Stimulated activated CD4-positive, alpha-beta T cell treated with anti-CD3 and anti-CD28 coated beads, Interleukin-4, amount 100 ng/mL, for 48 hours (primary cell): ENCODE measurements around the gene CACNG1.
"Not testable (repeated sequence)": the region's sequence is repeated elsewhere in the genome, so short reads cannot be mapped to it uniquely, and the experiment has no call there.

Source experiments
- DNase-seq, 2 donors: peaks; one replicate each; pipeline ENCODE4 v3.0.0-alpha.2; 2020; ENCODE audit warnings: low read depth in 2 of 2

The CACNG1 gene

DNA sequence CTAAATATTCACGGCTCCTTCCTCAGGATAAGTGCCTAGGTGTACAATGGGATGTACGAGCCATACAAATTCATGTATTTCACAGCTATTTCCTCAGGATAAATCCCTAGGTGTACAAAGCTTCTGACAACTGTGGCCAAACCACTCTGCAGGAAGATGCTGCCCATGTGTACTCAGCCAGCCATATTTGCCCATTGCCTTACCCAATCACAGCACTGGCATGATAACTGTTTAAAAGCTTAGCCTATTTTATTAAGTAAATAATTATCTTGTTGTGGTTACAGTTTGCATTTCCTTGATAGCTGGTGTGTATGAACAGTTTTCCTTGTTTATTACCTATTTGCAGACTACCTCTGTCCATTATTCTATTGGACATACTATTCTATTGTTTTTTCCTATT lies 35.1 kb downstream of the CACNG1 start:
- DNase-seq, result no peak

DNA sequence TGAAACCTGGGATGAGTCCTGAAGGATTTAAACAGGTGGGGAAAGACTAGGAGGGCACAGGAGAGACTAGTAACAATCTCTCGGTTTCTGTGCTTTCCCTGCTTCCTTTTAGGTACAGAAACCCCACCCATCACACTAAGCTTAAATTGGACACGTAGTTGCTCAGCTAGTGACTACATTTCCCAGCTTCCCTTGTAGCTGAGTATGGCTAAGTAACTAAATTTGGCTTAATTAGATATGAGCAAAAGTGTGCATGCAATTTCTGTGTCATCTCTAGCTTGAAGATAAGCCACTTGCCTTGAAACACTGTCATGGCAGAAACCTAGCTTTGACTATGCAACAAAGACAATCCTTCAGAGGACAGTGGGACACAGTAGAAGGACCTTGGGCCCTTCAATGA lies 36.5 kb downstream of the CACNG1 start:
- DNase-seq, result no peak

GRCh38 chr17:67082107-67082506 lies 37.8 kb downstream of the CACNG1 start:
- DNase-seq, result no peak

- DNase-seq, result no peak
These were observed 41.1 kb downstream of the CACNG1 start for GRCh38 chr17:67085406-67085805.

- no peak for DNase-seq
These were observed 44.3 kb downstream of the CACNG1 start for GRCh38 chr17:67088639-67089038.

- no peak for DNase-seq
These were observed 46.0 kb downstream of the CACNG1 start for GRCh38 chr17:67090341-67090740.

DNA sequence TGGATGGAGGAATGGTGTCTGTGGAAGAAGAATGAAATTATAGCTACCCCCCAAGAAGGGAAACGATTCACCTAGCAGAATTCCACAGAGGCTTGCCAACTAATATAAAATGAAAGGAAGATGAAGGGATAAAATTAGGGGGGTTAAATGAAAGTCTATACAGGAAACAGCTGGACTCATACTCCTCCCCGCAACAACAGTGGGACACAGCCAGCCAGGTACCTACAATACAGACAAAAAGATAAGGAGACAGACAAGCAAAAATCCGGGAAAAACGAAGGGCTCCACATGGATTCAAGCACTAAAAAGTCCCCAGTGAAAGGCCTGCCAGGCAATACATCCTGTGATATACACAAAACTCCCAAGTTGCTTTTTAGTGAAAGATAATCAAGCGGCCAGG lies 47.9 kb downstream of the CACNG1 start:
- DNase-seq, result no peak

DNA sequence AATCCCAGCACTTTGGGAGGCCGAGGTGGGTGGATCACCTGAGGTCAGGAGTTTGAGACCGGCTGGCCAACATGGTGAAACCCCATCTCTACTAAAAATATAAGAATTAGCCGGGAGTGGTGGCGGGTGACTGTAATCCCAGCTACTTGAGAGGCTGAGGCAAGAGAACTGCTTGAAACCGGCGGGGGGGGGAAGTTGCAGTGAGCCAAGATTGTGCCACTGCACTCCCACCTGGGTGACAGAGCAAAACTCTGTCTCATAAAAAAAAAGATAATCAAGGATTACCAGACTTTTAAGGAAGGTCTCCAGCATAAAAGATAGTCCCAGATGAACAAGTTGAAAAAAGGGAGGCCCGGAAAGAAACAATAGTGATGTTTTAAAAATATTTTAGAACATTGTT lies 48.4 kb downstream of the CACNG1 start:
- not testable (repeated sequence) for DNase-seq

DNA sequence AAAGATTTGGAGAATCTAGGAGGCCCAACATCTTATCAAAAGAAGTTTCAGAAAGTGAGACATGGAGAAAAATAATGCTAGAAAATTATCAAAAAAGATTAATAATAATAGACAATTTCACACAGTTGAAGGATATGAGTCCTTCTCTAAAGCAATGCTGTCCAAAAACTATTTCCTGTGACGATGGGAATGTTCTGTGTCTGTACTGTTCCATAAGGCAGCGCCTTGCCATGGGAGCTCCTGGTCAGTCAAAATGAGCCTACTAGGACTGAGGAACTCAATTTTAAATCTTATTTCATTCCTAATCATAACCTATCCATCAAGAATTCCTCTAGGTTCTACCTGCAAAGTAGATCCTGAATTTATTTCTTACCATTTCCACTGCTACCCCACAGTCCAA lies 49.0 kb downstream of the CACNG1 start:
- no peak for DNase-seq

DNA sequence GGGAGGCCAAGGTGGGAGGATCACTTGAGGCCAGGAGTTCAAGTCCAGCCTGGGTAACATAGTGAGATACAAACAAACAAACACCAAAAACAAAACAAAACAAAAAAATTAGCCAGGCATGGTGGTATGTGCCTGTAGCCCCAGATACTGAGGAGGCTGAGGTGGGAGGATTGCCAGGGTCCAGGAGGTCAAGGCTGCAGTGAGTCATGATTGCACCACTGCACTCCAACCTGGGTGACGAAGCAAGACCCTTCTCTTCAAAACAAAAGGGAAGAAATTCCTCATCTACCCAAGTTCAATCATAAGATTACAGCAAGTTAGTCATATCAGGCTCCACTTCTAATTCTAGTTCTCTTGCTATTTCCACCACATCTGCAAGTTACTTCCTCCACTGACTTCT lies 50.9 kb downstream of the CACNG1 start:
- not testable (repeated sequence) for DNase-seq

GRCh38 chr17:67095803-67096202 lies 51.4 kb downstream of the CACNG1 start:
- DNase-seq, result no peak

GRCh38 chr17:67096609-67097008 lies 52.3 kb downstream of the CACNG1 start:
- no peak for DNase-seq

DNA sequence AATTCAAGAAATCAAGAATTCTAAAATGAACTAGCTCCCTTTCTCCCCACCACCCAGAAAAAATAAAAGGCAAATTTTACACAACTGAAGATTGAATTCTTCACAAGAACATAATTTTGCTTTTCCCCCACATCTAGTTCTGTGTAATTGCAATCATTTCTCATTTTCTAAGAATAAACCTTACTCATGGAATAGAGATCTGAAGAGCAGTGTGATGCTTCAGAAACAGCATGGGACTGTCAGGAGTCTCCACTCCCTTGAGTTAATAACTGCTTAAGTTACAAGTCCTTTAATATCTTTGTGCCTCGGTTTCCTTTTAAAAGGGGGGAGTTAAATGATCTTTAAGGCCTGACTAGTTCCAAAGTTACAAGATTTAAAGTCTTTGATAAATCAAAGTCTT lies 53.7 kb downstream of the CACNG1 start:
- no peak for DNase-seq

DNA sequence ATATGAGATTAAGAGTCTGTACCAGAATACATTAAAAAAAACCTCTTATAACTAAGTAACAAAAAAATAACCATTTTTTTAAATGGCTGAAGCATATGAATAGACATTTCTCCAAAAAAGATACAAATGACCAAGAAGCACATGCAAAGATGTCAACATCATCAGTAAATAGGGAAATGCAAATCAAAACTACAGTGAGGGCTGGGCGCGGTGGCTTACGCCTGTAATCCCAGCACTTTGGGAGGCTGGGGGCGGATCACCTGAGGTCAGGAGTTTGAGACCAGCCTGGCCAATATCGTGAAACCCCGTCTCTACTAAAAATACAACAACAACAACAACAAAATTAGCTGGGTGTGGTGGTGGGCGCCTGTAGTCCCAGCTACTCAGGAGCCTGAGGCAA lies 60.3 kb downstream of the CACNG1 start:
- DNase-seq, result not testable (repeated sequence)

- no peak for DNase-seq
These were observed 60.9 kb downstream of the CACNG1 start for GRCh38 chr17:67105213-67105612.
